Measurements from ENCODE around the gene KCTD20.

KCTD20 gene

GRCh38 chr6:36515844-36516243 is 73.0 kb downstream of the KCTD20 start:
- Histone ChIP-seq H3K4me3 (replicated peaks; ENCODE audit: insufficient read depth, low read length) (no peak overlapping the region), H3K27ac (replicated peaks) (no peak overlapping the region), H3K27me3 (ENCODE audit: insufficient read depth, poor library complexity, severe bottlenecking) (no peaks in the 10 kb centered on the region)
- TF ChIP-seq, protein P1, sequence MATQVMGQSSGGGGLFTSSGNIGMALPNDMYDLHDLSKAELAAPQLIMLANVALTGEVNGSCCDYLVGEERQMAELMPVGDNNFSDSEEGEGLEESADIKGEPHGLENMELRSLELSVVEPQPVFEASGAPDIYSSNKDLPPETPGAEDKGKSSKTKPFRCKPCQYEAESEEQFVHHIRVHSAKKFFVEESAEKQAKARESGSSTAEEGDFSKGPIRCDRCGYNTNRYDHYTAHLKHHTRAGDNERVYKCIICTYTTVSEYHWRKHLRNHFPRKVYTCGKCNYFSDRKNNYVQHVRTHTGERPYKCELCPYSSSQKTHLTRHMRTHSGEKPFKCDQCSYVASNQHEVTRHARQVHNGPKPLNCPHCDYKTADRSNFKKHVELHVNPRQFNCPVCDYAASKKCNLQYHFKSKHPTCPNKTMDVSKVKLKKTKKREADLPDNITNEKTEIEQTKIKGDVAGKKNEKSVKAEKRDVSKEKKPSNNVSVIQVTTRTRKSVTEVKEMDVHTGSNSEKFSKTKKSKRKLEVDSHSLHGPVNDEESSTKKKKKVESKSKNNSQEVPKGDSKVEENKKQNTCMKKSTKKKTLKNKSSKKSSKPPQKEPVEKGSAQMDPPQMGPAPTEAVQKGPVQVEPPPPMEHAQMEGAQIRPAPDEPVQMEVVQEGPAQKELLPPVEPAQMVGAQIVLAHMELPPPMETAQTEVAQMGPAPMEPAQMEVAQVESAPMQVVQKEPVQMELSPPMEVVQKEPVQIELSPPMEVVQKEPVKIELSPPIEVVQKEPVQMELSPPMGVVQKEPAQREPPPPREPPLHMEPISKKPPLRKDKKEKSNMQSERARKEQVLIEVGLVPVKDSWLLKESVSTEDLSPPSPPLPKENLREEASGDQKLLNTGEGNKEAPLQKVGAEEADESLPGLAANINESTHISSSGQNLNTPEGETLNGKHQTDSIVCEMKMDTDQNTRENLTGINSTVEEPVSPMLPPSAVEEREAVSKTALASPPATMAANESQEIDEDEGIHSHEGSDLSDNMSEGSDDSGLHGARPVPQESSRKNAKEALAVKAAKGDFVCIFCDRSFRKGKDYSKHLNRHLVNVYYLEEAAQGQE (IDR thresholded peaks at IDR 0.05; ENCODE audit: insufficient replicate concordance, low read depth): no peak
- TF ChIP-seq SPI1 (IDR thresholded peaks at IDR 0.05; ENCODE audit: borderline replicate concordance, low read depth): no peak
- no peak for TF ChIP-seq GABPA (IDR thresholded peaks at IDR 0.05; ENCODE audit: low read depth)
- no peak for TF ChIP-seq POLR2AphosphoS5 (IDR thresholded peaks at IDR 0.05; ENCODE audit: low read depth)
- no peak for TF ChIP-seq CTCF (IDR thresholded peaks at IDR 0.05; ENCODE audit: insufficient read depth, low read length)
- no peak for DNase-seq (ENCODE audit: low read depth in 1 of 2, low spot score in 1 of 2)

DNA sequence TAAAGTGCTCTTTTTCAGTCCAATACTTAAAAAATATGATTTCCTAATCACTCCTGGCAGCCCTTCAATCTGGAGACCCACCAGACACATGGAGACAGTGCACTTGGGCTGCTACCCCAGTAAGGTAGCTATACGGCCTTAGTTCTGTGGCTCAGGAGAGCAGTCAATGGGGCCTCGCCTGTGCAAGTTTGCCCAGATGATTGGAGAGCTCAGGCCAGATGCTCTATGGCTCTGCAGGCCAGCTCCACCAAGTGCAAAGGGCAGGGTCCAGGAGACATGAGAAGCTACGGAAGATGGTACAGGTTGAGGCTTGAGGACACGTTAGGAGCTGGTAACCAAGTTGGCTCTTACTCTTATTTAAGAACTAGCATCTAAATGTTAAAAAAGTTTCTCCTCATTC is 73.8 kb downstream of the KCTD20 start:
- Histone ChIP-seq H3K4me3 (replicated peaks; ENCODE audit: insufficient read depth, low read length) (no peak overlapping the region), H3K27ac (replicated peaks) (no peak overlapping the region), H3K27me3 (ENCODE audit: insufficient read depth, poor library complexity, severe bottlenecking) (no peaks in the 10 kb centered on the region)
- DNase-seq (ENCODE audit: low read depth in 1 of 2, low spot score in 1 of 2): no peak
- TF ChIP-seq POLR2AphosphoS5 (IDR thresholded peaks at IDR 0.05; ENCODE audit: low read depth) (no peak), CTCF (IDR thresholded peaks at IDR 0.05; ENCODE audit: insufficient read depth, low read length) (no peak), SPI1 (IDR thresholded peaks at IDR 0.05; ENCODE audit: borderline replicate concordance, low read depth) (no peak), GABPA (IDR thresholded peaks at IDR 0.05; ENCODE audit: low read depth) (no peak)

GRCh38 chr6:36516988-36517387 is 74.2 kb downstream of the KCTD20 start:
- no peak for TF ChIP-seq SPI1 (IDR thresholded peaks at IDR 0.05; ENCODE audit: borderline replicate concordance, low read depth)
- TF ChIP-seq GABPA (IDR thresholded peaks at IDR 0.05; ENCODE audit: low read depth): no peak
- TF ChIP-seq, protein P1 (IDR thresholded peaks at IDR 0.05; ENCODE audit: insufficient replicate concordance, low read depth): no peak
- no peak for TF ChIP-seq CTCF (IDR thresholded peaks at IDR 0.05; ENCODE audit: insufficient read depth, low read length)
- no peak overlapping the region for H3K4me3 ChIP-seq (replicated peaks; ENCODE audit: insufficient read depth, low read length)
- DNase-seq (ENCODE audit: low read depth in 1 of 2, low spot score in 1 of 2): no peak
- no peaks in the 10 kb centered on the region for H3K27me3 ChIP-seq (ENCODE audit: insufficient read depth, poor library complexity, severe bottlenecking)
- no peak overlapping the region for H3K27ac ChIP-seq (replicated peaks)

GRCh38 chr6:36517408-36517807 is 74.6 kb downstream of the KCTD20 start:
- DNase-seq (ENCODE audit: low read depth in 1 of 2, low spot score in 1 of 2): no peak
- TF ChIP-seq GABPA (IDR thresholded peaks at IDR 0.05; ENCODE audit: low read depth) (no peak), POLR2AphosphoS5 (IDR thresholded peaks at IDR 0.05; ENCODE audit: low read depth) (no peak), CTCF (IDR thresholded peaks at IDR 0.05; ENCODE audit: insufficient read depth, low read length) (no peak), SPI1 (IDR thresholded peaks at IDR 0.05; ENCODE audit: borderline replicate concordance, low read depth) (no peak)
- TF ChIP-seq, protein P1 (IDR thresholded peaks at IDR 0.05; ENCODE audit: insufficient replicate concordance, low read depth): no peak
- no peak overlapping the region for H3K27ac ChIP-seq (replicated peaks)
- no peak overlapping the region for H3K4me3 ChIP-seq (replicated peaks; ENCODE audit: insufficient read depth, low read length)
- H3K27me3 ChIP-seq (ENCODE audit: insufficient read depth, poor library complexity, severe bottlenecking): no peaks in the 10 kb centered on the region
